ENCODE measurements around the gene TOR1AIP2.

TOR1AIP2 gene

GRCh38 chr1:179923029-179923428 lies 45.4 kb upstream of the TOR1AIP2 start:
- DNase-seq: no peak
- Histone ChIP-seq H3K36me3 (peaks cover 6% of the 10 kb centered on the region), H3K9me3 (no peaks in the 10 kb centered on the region), H3K4me1 (peaks cover 4% of the 10 kb centered on the region; the same call in 1 of the 2 replicates), H3K4me3 (ENCODE audit: low read depth, low read length) (no peak overlapping the region), H3K27me3 (no peaks in the 10 kb centered on the region)
- TF ChIP-seq, protein P1, sequence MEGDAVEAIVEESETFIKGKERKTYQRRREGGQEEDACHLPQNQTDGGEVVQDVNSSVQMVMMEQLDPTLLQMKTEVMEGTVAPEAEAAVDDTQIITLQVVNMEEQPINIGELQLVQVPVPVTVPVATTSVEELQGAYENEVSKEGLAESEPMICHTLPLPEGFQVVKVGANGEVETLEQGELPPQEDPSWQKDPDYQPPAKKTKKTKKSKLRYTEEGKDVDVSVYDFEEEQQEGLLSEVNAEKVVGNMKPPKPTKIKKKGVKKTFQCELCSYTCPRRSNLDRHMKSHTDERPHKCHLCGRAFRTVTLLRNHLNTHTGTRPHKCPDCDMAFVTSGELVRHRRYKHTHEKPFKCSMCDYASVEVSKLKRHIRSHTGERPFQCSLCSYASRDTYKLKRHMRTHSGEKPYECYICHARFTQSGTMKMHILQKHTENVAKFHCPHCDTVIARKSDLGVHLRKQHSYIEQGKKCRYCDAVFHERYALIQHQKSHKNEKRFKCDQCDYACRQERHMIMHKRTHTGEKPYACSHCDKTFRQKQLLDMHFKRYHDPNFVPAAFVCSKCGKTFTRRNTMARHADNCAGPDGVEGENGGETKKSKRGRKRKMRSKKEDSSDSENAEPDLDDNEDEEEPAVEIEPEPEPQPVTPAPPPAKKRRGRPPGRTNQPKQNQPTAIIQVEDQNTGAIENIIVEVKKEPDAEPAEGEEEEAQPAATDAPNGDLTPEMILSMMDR (IDR thresholded peaks at IDR 0.05; ENCODE audit: low read depth, low read length): no peak

DNA sequence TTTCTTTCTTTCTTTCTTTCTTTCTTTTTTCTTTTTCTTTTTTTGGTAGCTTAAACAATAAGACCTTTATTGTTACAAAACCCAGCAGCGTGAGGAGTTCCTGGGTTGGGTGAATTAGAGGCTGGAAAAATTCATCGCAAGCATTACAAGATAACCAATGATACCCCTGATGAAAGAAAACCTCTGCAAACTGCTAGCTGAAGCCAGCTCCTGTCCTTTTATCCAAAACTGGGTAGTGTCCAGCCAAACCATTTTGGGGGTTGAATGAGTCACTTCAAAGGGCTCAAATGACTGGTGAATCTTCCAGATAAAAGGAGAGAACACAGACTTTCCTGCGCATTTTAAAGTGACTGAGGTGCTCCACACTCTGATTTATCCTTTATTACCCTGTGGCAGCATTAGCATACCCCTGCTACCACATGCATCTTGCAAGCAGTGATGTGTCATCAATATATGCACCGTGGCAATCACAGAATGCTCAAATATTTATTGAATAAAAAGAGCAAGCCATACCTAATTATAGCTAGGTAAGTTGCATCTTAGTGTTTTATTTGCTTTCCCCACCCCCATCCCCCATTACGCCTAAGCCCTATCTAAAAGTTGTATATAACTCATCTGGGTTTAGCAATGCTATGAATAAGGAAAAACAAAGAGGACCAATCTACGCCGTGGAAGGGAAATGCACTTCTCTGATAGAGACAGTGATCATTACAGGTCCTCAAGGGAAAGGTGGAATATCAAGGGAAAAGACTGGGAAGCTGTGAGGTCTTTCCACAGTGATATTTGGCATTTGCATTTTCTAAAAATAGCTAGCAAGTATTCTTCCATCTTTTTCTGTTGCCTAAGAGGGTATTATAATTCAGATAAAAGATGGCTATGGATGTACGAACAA lies 44.6 kb upstream of the TOR1AIP2 start:
- DNase-seq: no peak
- TF ChIP-seq, protein P1 (IDR thresholded peaks at IDR 0.05; ENCODE audit: low read depth, low read length): no peak
- Histone ChIP-seq H3K4me1 (peaks cover 4% of the 10 kb centered on the region; the same call in 1 of the 2 replicates), H3K36me3 (peaks cover 13% of the 10 kb centered on the region), H3K9me3 (no peaks in the 10 kb centered on the region), H3K4me3 (ENCODE audit: low read depth, low read length) (no peak overlapping the region), H3K27me3 (no peaks in the 10 kb centered on the region)

GRCh38 chr1:179921472-179921871 lies 43.9 kb upstream of the TOR1AIP2 start:
- Histone ChIP-seq H3K9me3 (no peaks in the 10 kb centered on the region), H3K4me3 (ENCODE audit: low read depth, low read length) (no peak overlapping the region), H3K36me3 (peaks cover 13% of the 10 kb centered on the region), H3K27me3 (no peaks in the 10 kb centered on the region), H3K4me1 (peaks cover 4% of the 10 kb centered on the region; the same call in 1 of the 2 replicates)
- TF ChIP-seq, protein P1 (IDR thresholded peaks at IDR 0.05; ENCODE audit: low read depth, low read length): no peak
- DNase-seq: no peak

GRCh38 chr1:179917601-179918429 lies 40.2 kb upstream of the TOR1AIP2 start:
- H3K36me3 ChIP-seq: peaks cover 34% of the 10 kb centered on the region
- DNase-seq: no peak
- H3K27me3 ChIP-seq: no peaks in the 10 kb centered on the region
- no peak overlapping the region for H3K4me3 ChIP-seq (ENCODE audit: low read depth, low read length)
- H3K9me3 ChIP-seq: no peaks in the 10 kb centered on the region
- TF ChIP-seq, protein P1 (IDR thresholded peaks at IDR 0.05; ENCODE audit: low read depth, low read length): no peak
- H3K4me1 ChIP-seq: no peaks in the 10 kb centered on the region

- Histone ChIP-seq H3K27me3 (no peaks in the 10 kb centered on the region), H3K9me3 (no peaks in the 10 kb centered on the region), H3K36me3 (peaks cover 42% of the 10 kb centered on the region), H3K4me3 (ENCODE audit: low read depth, low read length) (no peak overlapping the region), H3K4me1 (no peaks in the 10 kb centered on the region)
- TF ChIP-seq, protein P1 (IDR thresholded peaks at IDR 0.05; ENCODE audit: low read depth, low read length): no peak
- DNase-seq: no peak
Observed at GRCh38 chr1:179911812-179912211, 34.2 kb upstream of the TOR1AIP2 start.

Measured in BE2C (cell line).